Ectodermal cell (in vitro differentiated cells): ENCODE measurements around the gene CSGALNACT2.

ENCODE experiments used
- H3K27ac ChIP-seq: 2 replicates; pipeline ENCODE4 v1.7.0; 2013; ENCODE audit warnings: mild to moderate bottlenecking, low read depth, low read length; ENCODE audit not compliant: insufficient read depth, poor library complexity, severe bottlenecking
- H3K27me3 ChIP-seq: 2 replicates; pipeline ENCODE4 v1.7.0; 2013; ENCODE audit warnings: mild to moderate bottlenecking, low read length; ENCODE audit not compliant: insufficient read depth, control insufficient read depth, poor library complexity, severe bottlenecking
- H3K36me3 ChIP-seq: one replicate; pipeline ENCODE4 v1.7.0; 2013; ENCODE audit warnings: low read length; ENCODE audit not compliant: control insufficient read depth, insufficient read depth
- H3K4me1 ChIP-seq: one replicate; pipeline ENCODE4 v1.7.0; 2013; ENCODE audit warnings: low read length; ENCODE audit not compliant: control insufficient read depth, insufficient read depth
- H3K4me3 ChIP-seq: 2 replicates; pipeline ENCODE4 v1.7.0; 2013; ENCODE audit warnings: low read depth, low read length, control low read depth; ENCODE audit not compliant: insufficient read depth
- H3K9me3 ChIP-seq: 2 replicates; pipeline ENCODE4 v1.7.0; 2013; ENCODE audit warnings: mild to moderate bottlenecking, low read length, moderate library complexity; ENCODE audit not compliant: control insufficient read depth
- WGBS, 2 experiments: methylation state at CpG; one replicate each; pipeline ENCODE4 v1.1.7; 2013; ENCODE audit warnings: missing lambda C conversion rate in 2 of 2; 5-methylcytosine and 5-hydroxymethylcytosine counted together

The CSGALNACT2 gene

DNA sequence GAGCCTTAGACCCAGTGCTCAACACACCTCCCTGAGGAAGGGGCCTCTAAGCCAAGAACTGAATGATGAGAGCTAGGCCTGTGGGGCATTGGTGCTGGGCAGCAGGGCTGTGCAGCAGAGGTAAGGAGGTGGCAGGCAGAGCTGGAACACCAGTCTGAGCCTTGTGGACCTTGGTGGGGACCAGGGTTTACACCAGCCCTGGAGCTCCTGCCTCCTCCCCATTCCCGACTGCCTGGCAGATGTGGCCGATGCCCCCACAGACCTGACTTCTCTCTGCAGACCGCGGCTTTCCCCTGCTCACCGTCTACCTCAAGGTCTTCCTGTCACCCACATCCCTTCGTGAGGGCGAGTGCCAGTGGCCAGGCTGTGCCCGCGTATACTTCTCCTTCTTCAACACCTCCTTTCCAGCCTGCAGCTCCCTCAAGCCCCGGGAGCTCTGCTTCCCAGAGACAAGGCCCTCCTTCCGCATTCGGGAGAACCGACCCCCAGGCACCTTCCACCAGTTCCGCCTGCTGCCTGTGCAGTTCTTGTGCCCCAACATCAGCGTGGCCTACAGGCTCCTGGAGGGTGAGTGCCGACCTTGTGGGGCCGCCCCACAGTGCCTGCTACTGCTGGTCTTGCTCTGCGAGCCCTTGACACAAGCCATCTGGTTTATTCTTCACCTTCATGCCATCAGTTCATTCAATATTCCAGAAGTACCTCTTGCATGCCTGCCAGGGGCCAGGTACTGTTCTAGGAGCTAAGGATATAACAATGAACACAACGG, 36.0 kb upstream of the CSGALNACT2 start:
- Histone ChIP-seq H3K4me1 (no peaks in the 10 kb centered on the region), H3K36me3 (no peaks in the 10 kb centered on the region), H3K4me3 (no peak overlapping the region), H3K27ac (no peak overlapping the region), H3K9me3 (no peaks in the 10 kb centered on the region), H3K27me3 (peaks cover 19% of the 10 kb centered on the region)
- 91 to 93% methylated on average over 19 of the region's 19 CpGs for WGBS, 2 experiments

- H3K27ac ChIP-seq, result no peak overlapping the region
- peak overlapping the region; percentile 50 for H3K4me3 ChIP-seq
- no peaks in the 10 kb centered on the region for H3K36me3 ChIP-seq
- H3K4me1 ChIP-seq, result no peaks in the 10 kb centered on the region
- WGBS, 2 experiments, result 4% methylated on average over 71 of the region's 71 CpGs
- peaks cover 19% of the 10 kb centered on the region for H3K27me3 ChIP-seq
- no peaks in the 10 kb centered on the region for H3K9me3 ChIP-seq
Observed at GRCh38 chr10:43105102-43105955, 32.9 kb upstream of the CSGALNACT2 start.

DNA sequence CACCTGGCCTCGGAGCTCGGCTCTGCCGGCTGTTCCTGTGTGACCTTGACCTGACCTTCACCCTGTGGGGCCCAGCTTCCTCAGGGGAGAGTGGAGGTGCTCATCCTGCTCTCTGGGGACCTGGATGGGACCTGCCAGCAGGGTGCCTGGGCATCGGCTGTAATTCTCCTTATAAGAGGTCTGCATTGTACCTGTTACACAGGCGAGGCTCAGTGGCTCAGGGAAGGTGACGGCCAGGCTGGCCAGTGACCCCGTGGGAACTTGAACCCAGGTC, 32.4 kb upstream of the CSGALNACT2 start:
- Histone ChIP-seq H3K4me3 (no peak overlapping the region), H3K36me3 (no peaks in the 10 kb centered on the region), H3K27ac (no peak overlapping the region), H3K9me3 (no peaks in the 10 kb centered on the region), H3K4me1 (peaks cover 3% of the 10 kb centered on the region), H3K27me3 (peaks cover 19% of the 10 kb centered on the region)
- WGBS, 2 experiments, result 77 to 79% methylated on average over 7 of the region's 7 CpGs

GRCh38 chr10:43106256-43107091, 31.8 kb upstream of the CSGALNACT2 start:
- peaks cover 19% of the 10 kb centered on the region for H3K27me3 ChIP-seq
- H3K36me3 ChIP-seq, result no peaks in the 10 kb centered on the region
- 94 to 95% methylated on average over 28 of the region's 28 CpGs for WGBS, 2 experiments
- no peak overlapping the region for H3K4me3 ChIP-seq
- no peaks in the 10 kb centered on the region for H3K9me3 ChIP-seq
- H3K4me1 ChIP-seq, result peaks cover 3% of the 10 kb centered on the region
- H3K27ac ChIP-seq, result no peak overlapping the region

DNA sequence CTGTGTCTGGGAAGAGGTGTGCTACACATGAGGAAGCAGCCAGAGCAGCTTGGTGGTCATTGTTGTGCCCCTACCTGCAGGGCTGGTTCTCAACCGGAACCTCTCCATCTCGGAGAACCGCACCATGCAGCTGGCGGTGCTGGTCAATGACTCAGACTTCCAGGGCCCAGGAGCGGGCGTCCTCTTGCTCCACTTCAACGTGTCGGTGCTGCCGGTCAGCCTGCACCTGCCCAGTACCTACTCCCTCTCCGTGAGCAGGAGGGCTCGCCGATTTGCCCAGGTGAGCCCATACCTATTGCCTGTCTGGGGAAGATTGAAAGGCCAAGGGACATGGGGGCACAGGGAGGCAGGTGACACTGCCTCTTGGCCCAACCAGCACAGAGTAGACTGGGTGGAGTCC, 29.3 kb upstream of the CSGALNACT2 start:
- peaks cover 14% of the 10 kb centered on the region for H3K27me3 ChIP-seq
- no peak overlapping the region for H3K4me3 ChIP-seq
- 94 to 95% methylated on average over 12 of the region's 12 CpGs for WGBS, 2 experiments
- H3K27ac ChIP-seq, result no peak overlapping the region
- no peaks in the 10 kb centered on the region for H3K36me3 ChIP-seq
- H3K4me1 ChIP-seq, result peaks cover 3% of the 10 kb centered on the region
- no peaks in the 10 kb centered on the region for H3K9me3 ChIP-seq

GRCh38 chr10:43109671-43110249, 28.5 kb upstream of the CSGALNACT2 start:
- H3K4me3 ChIP-seq, result no peak overlapping the region
- peaks cover 6% of the 10 kb centered on the region for H3K27me3 ChIP-seq
- no peak overlapping the region for H3K27ac ChIP-seq
- H3K36me3 ChIP-seq, result no peaks in the 10 kb centered on the region
- H3K9me3 ChIP-seq, result no peaks in the 10 kb centered on the region
- H3K4me1 ChIP-seq, result peaks cover 3% of the 10 kb centered on the region
- 87 to 90% methylated on average over 20 of the region's 20 CpGs for WGBS, 2 experiments

- no peaks in the 10 kb centered on the region for H3K9me3 ChIP-seq
- no peak overlapping the region for H3K27ac ChIP-seq
- peaks cover 3% of the 10 kb centered on the region for H3K4me1 ChIP-seq
- H3K4me3 ChIP-seq, result no peak overlapping the region
- 84 to 89% methylated on average over 7 of the region's 7 CpGs for WGBS, 2 experiments
- H3K27me3 ChIP-seq, result no peaks in the 10 kb centered on the region
- H3K36me3 ChIP-seq, result no peaks in the 10 kb centered on the region
Observed at GRCh38 chr10:43110338-43111071, 27.7 kb upstream of the CSGALNACT2 start.

GRCh38 chr10:43111101-43111500, 27.1 kb upstream of the CSGALNACT2 start:
- H3K27ac ChIP-seq, result no peak overlapping the region
- no peaks in the 10 kb centered on the region for H3K9me3 ChIP-seq
- 92 to 94% methylated on average over 11 of the region's 11 CpGs for WGBS, 2 experiments

GRCh38 chr10:43111921-43112607, 26.2 kb upstream of the CSGALNACT2 start:
- WGBS, 2 experiments, result 92 to 94% methylated on average over 17 of the region's 17 CpGs
- H3K27me3 ChIP-seq, result no peaks in the 10 kb centered on the region

More at GRCh38 chr10:43111101-43111500, 27.1 kb upstream of the CSGALNACT2 start:
- Histone ChIP-seq H3K4me1 (peaks cover 3% of the 10 kb centered on the region), H3K4me3 (no peak overlapping the region), H3K36me3 (no peaks in the 10 kb centered on the region), H3K27me3 (no peaks in the 10 kb centered on the region)

More at GRCh38 chr10:43111921-43112607, 26.2 kb upstream of the CSGALNACT2 start:
- Histone ChIP-seq H3K36me3 (no peaks in the 10 kb centered on the region), H3K9me3 (no peaks in the 10 kb centered on the region), H3K4me3 (no peak overlapping the region), H3K27ac (no peak overlapping the region), H3K4me1 (peaks cover 3% of the 10 kb centered on the region)
